Measurements from ENCODE around the gene ZNF608.

ZNF608 gene

GRCh38 chr5:124737651-124738050 lies 8.8 kb downstream of the ZNF608 start:
- in situ Hi-C loops (cut with MboI; ENCODE audit: low pct_unique_long_range_greater_than_20kb, low sequenced_read_pairs, unreplicated experiment), result loop anchor here (25.0 kb wide), 1 partner anchor 675 kb away; no protein-coding TSS in a partner anchor
- TF ChIP-seq CTCF (IDR thresholded peaks at IDR 0.05; ENCODE audit: extremely low read depth, insufficient read depth, missing control alignments), result no peak
- DNase-seq (ENCODE audit: low spot score), result no peak

- no peak for DNase-seq (ENCODE audit: low spot score)
- TF ChIP-seq CTCF (IDR thresholded peaks at IDR 0.05; ENCODE audit: extremely low read depth, insufficient read depth, missing control alignments), result no peak
- in situ Hi-C loops (cut with MboI; ENCODE audit: low pct_unique_long_range_greater_than_20kb, low sequenced_read_pairs, unreplicated experiment), result loop anchor here (25.0 kb wide), 1 partner anchor 676 kb away; no protein-coding TSS in a partner anchor
Observed at GRCh38 chr5:124736805-124737188, 9.6 kb downstream of the ZNF608 start.

- in situ Hi-C loops (cut with MboI; ENCODE audit: low pct_unique_long_range_greater_than_20kb, low sequenced_read_pairs, unreplicated experiment), result loop anchor here (25.0 kb wide), 1 partner anchor 676 kb away; no protein-coding TSS in a partner anchor
- no peak for TF ChIP-seq CTCF (IDR thresholded peaks at IDR 0.05; ENCODE audit: extremely low read depth, insufficient read depth, missing control alignments)
- no peak for DNase-seq (ENCODE audit: low spot score)
Observed at GRCh38 chr5:124736082-124736804, 10.2 kb downstream of the ZNF608 start.

- peak; percentile 36 for DNase-seq (ENCODE audit: low spot score)
- TF ChIP-seq CTCF (IDR thresholded peaks at IDR 0.05; ENCODE audit: extremely low read depth, insufficient read depth, missing control alignments), result no peak
- in situ Hi-C loops (cut with MboI; ENCODE audit: low pct_unique_long_range_greater_than_20kb, low sequenced_read_pairs, unreplicated experiment), result loop anchor here (25.0 kb wide), 1 partner anchor 677 kb away; no protein-coding TSS in a partner anchor
Observed at GRCh38 chr5:124735169-124735858, 11.1 kb downstream of the ZNF608 start.

- no peak for TF ChIP-seq CTCF (IDR thresholded peaks at IDR 0.05; ENCODE audit: extremely low read depth, insufficient read depth, missing control alignments)
- in situ Hi-C loops (cut with MboI; ENCODE audit: low pct_unique_long_range_greater_than_20kb, low sequenced_read_pairs, unreplicated experiment), result loop anchor here (25.0 kb wide), 1 partner anchor 678 kb away; no protein-coding TSS in a partner anchor
- DNase-seq (ENCODE audit: low spot score), result no peak
Observed at GRCh38 chr5:124734574-124735168, 11.8 kb downstream of the ZNF608 start.

- DNase-seq (ENCODE audit: low spot score), result no peak
- in situ Hi-C loops (cut with MboI; ENCODE audit: low pct_unique_long_range_greater_than_20kb, low sequenced_read_pairs, unreplicated experiment), result loop anchor here (25.0 kb wide), 1 partner anchor 679 kb away; no protein-coding TSS in a partner anchor
- no peak for TF ChIP-seq CTCF (IDR thresholded peaks at IDR 0.05; ENCODE audit: extremely low read depth, insufficient read depth, missing control alignments)
Observed at GRCh38 chr5:124733329-124733650, 13.1 kb downstream of the ZNF608 start.

Data from GM13977 (cell line).